ENCODE results near the gene NME5. TPM values are rescaled to one million over a fixed set of nuclear protein-coding genes. Genes with fewer than 3 reads are reported as not detected.

NME5 gene
- total RNA-seq, 1 experiment from 2014 or later, result 3.1 TPM

GRCh38 chr5:138095100-138095907 lies 43.9 kb downstream of the NME5 start:
- no peak for DNase-seq (ENCODE audit: low read depth, low spot score)
- POLR2A ChIA-PET, result no interaction called here
- no peaks in the 10 kb centered on the region for H3K79me2 ChIP-seq (ENCODE audit: insufficient read depth, low read length)
- H3K9ac ChIP-seq (ENCODE audit: low read length), result no peak overlapping the region
- intact Hi-C loops (cut with micrococcal nuclease), result no loop called here
- H3K4me1 ChIP-seq (ENCODE audit: control insufficient read depth in 1 of 2, insufficient read depth in 2 of 2, low read length in 2 of 2), result peaks cover 0 to 14% of the 10 kb centered on the region in 2 experiments; a peak in 2 of 4 replicates
- CTCF ChIA-PET, result no interaction called here
- no peaks in the 10 kb centered on the region for H4K20me1 ChIP-seq (ENCODE audit: insufficient read depth)
- H2AFZ ChIP-seq (ENCODE audit: low read depth, low read length, poor library complexity, severe bottlenecking), result no peak overlapping the region
- no peaks in the 10 kb centered on the region; the same call in 1 of the 2 replicates for H3K27me3 ChIP-seq (ENCODE audit: insufficient read depth, low read length)
- ATAC-seq, result no peak
- H3K9me3 ChIP-seq (ENCODE audit: control insufficient read depth in 1 of 2, insufficient read depth in 1 of 2, low read depth in 1 of 2, low read length in 2 of 2), result no peaks in the 10 kb centered on the region
- no peaks in the 10 kb centered on the region for H3K36me3 ChIP-seq (ENCODE audit: control insufficient read depth in 1 of 2, insufficient read depth in 2 of 2, low read length in 2 of 2)
- no peak overlapping the region for H3K27ac ChIP-seq (ENCODE audit: low read depth, low read length)
- RAD21 ChIA-PET (ENCODE audit: low non-redundant PET in 1 of 2, low total read pairs in 2 of 2, uncharacterized antibody in 2 of 2, unreplicated experiment in 2 of 2), result no interaction called here
- H3K4me2 ChIP-seq (ENCODE audit: low read length), result no peak overlapping the region
- H3K9me2 ChIP-seq (ENCODE audit: insufficient read depth), result no peaks in the 10 kb centered on the region
- no peak overlapping the region for H3K4me3 ChIP-seq (replicated peaks in 1 of 2; ENCODE audit: low read depth in 1 of 2, low read length in 2 of 2)
- BruUV-seq (replicated peaks), result no TSS peak
- no peak for TF ChIP-seq RAD21 (IDR thresholded peaks at IDR 0.05; ENCODE audit: low read depth)
- no peak for TF ChIP-seq CEBPB (IDR thresholded peaks at IDR 0.05; ENCODE audit: low read depth)
- TF ChIP-seq EZH2 (IDR thresholded peaks at IDR 0.05), result no peak
- no peak for TF ChIP-seq ZFX (IDR thresholded peaks at IDR 0.05)
- no peak for TF ChIP-seq MAX (IDR thresholded peaks at IDR 0.05)
- TF ChIP-seq FOSL1 (IDR thresholded peaks at IDR 0.05; ENCODE audit: low read depth), result no peak
- TF ChIP-seq REST (IDR thresholded peaks at IDR 0.05; ENCODE audit: low read depth), result no peak
- TF ChIP-seq POLR2AphosphoS5 (IDR thresholded peaks at IDR 0.05; ENCODE audit: low read depth, low read length), result no peak
- no peak for TF ChIP-seq EZH2phosphoT487 (IDR thresholded peaks at IDR 0.05; ENCODE audit: borderline replicate concordance)

All from HCT116 (cell line).